Subcutaneous adipose tissue (tissue), 4 donors: ENCODE data around the gene ZNF705A. TPM values are rescaled to one million over a fixed set of nuclear protein-coding genes. Genes with fewer than 3 reads are reported as not detected.
"Not testable (repeated sequence)": the region's sequence is repeated elsewhere in the genome, so short reads cannot be mapped to it uniquely, and the experiment has no call there.

Experiments
- total RNA-seq, 4 donors: library from RNA; depleted of rRNA; stranded (reverse); fragments of >200 nt; gene quantifications; one replicate each; pipeline ENCODE4 v1.1.0, GENCODE V29; 2016
- TF ChIP-seq, protein P1 (sequence below): fragments of 450-650 bp; IDR thresholded peaks from one replicate; pipeline ENCODE4 v1.5.1; 2016; ENCODE audit warnings: low read depth, mild to moderate bottlenecking, control low read depth, antibody characterized with exemption, moderate library complexity

ZNF705A gene
- total RNA-seq, 4 donors from 2014 or later, result not detected

DNA sequence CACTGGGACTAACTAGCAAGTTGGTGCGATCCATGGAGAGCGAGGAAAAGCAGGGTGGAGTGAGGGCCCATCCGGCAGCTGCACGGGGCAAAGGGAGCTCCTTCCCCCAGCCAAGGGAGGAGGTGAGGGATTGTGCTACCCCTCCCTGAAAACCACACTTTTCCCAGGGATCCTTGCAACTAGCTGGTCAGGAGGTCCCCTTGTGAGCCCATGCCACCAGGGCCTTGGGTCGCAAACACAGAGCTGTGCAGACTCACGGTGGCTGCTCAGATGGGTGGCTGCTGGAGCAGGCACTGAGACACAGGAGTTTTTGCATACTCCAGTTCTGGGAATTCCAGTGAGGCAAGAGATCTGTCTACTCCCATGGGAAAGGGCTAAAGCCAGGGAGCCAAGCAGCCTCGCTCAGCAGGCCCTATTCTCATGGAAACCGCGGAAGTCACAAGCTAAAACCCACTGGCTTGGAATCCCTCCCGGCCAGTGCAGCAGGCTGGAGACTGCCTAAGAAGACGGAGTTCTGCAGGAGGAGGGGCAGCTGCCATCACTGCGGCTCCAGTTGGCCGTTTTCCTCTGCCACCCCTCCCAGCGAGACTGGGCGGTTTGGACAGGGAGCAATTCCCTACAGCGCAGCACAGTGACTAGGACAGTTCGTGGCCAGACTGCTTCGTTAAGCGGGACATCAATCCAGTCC lies 10.9 kb upstream of the ZNF705A start:
- TF ChIP-seq, protein P1, sequence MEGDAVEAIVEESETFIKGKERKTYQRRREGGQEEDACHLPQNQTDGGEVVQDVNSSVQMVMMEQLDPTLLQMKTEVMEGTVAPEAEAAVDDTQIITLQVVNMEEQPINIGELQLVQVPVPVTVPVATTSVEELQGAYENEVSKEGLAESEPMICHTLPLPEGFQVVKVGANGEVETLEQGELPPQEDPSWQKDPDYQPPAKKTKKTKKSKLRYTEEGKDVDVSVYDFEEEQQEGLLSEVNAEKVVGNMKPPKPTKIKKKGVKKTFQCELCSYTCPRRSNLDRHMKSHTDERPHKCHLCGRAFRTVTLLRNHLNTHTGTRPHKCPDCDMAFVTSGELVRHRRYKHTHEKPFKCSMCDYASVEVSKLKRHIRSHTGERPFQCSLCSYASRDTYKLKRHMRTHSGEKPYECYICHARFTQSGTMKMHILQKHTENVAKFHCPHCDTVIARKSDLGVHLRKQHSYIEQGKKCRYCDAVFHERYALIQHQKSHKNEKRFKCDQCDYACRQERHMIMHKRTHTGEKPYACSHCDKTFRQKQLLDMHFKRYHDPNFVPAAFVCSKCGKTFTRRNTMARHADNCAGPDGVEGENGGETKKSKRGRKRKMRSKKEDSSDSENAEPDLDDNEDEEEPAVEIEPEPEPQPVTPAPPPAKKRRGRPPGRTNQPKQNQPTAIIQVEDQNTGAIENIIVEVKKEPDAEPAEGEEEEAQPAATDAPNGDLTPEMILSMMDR, result no peak

DNA sequence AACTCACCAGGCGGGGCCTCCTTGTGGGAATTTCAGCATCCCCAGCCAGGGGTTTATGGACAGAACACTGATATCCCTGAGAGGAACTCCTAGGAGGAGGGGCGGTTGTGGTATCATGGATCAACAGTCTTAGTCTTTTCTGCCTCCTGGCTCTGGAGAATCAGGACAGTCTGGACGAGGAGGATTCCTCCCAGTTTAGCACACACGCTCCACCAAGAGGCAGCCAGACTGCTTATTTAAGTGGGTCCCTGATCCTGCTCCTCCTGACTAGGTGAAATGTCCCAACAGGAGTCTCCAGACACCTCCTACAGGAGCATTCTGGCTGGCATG lies 10.4 kb upstream of the ZNF705A start:
- TF ChIP-seq, protein P1, result no peak

DNA sequence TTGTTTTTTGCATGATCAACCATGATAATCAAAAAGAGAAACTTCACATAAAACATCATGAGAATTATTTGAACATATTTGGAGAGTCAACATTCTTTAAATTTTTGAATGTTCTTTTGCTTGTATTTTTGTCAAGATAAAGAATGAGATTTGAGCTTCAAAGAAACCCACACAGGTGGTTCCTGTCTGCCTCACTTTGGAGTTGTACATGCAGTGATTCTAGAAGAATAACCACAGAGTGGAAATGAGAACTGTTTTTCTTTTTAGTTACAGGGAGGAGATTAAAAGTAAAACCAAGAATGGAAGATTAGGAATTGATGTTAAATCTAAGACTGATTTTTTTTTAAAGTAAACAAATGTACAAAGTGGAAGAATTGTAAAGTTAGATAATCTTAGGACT lies 2.3 kb upstream of the ZNF705A start:
- TF ChIP-seq, protein P1, result no peak

DNA sequence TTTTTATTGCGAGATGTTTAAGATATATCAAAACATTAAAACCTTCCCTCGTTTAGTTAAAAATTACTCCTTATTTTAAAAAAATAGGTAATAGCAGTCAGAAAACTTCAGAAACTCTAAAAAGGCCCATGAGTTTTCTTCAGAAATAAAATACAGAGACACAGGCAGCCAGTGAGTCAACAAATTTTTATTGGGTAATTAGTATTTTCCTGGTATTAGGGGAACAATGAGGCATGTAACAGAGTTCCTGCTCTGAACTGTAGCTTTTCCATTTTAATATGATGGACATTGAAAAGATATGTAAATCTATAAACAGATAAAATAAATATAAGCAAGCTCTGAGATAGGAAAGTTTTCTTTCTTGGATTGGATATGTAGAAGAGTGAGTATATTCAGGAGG lies 399 bp upstream of the ZNF705A start:
- TF ChIP-seq, protein P1, result no peak

DNA sequence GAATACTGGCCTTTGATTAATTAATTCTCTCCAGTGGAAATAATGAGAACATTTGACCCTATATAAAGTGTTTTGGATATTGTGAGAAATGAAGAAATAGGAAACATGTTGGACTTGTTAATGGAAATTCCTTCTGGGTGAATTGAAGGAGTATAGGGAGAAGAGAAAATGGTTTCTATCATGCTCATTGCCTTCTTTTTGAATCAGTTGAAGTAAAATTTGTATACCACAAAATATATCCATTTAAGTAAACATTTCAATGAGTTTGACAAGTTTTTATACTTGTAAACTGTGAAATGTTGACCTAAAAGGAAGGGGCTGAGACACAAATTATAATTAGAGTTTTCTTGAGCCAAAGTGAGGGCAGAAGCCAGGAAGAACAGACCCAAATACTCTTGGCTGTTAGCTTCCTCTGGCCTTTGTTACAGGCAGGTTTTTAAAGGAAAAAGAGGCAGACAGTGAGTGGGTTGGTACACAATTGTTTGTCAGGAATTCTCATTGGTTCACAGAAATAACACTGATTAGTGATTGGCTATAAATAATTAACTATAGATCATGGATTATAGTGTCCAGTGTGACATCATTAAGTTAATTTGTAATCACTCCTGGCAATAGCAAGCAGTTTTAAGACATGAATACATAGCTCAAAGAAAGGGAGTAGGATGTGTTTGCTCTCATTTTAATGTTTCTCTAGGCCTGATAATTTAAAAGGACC lies 826 bp downstream of the ZNF705A start:
- TF ChIP-seq, protein P1, result no peak

DNA sequence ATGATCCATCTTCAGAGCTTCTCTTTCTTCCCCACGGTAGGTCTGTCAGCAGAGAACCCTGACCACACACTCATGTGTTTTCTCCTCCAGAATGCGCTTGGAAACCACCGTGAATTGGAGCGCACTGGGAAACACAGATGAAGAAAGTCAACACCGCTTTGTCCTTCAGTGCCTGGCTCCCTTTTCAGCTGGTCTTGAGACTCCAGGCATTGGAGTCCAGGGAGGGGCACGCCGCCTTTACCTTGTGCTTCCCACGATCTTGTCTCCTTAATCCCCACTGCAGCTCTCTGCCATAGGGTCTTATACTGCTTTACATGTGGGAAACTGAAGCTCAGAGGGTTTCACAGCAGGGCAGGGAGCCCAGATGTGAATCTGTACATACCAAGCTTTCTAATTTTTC lies 69.5 kb downstream of the ZNF705A start:
- TF ChIP-seq, protein P1, result no peak

DNA sequence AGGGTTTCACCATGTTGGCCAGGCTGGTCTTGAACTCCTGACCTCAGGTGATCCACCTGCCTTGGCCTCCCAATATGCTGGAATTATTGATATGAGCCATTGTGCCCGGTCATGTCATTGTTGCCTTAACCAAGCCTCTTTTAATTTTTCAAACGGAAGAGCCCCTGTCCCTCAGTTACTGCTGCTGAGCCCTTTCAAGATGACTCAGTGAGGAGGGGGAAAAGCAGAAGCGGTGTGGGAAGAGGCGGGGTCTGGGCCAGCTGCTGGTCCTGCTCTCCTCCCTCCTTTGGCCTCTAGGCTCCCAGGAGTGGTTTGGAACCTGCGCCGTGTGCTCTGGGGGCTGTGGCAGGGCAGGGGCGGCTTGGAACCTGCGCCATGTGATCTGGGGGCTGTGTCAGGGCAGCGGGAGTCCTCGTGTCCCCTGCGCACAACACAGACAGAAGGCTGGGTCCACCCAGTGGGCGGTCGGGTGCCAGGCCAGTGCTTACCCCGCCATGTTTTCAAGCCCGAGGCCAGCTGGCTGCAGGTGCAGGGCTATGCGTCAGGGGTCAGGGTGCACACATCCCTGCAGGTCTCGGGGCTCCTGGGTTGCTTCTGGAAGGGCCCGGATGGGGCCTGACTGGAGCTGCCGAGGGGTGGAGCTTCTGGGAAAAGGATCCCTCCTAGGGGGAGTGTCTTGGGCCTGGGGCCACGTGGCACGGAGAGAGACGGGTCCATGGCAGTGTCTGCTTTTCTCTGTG lies 70.3 kb downstream of the ZNF705A start, which contains the start of gene FAM90A1:
FAM90A1 (minus strand) TSS at position 627 of the 740 bp plus-strand sequence. CDS start 2,786 bp downstream, outside the sequence.
- TF ChIP-seq, protein P1, result not testable (repeated sequence)
